Bronchial epithelial cell (primary cell): Measurements from ENCODE around the gene CAP1. TPM values are rescaled to one million over a fixed set of nuclear protein-coding genes. Genes with fewer than 3 reads are reported as not detected.
"Not testable (repeated sequence)": the region's sequence is repeated elsewhere in the genome, so short reads cannot be mapped to it uniquely, and the experiment has no call there.

Source experiments
- DNase-seq: peaks from one replicate; pipeline ENCODE4 v3.0.0-alpha.2; 2010; ENCODE audit warnings: low read depth
- FAIRE-seq: peaks from 2 replicates; lab custom pipeline; 2011; peaks lifted over from hg19 to GRCh38; lab: Jason Lieb, UNC
- H3K27me3 ChIP-seq: 2 replicates; pipeline ENCODE4 v1.5.1; 2011; ENCODE audit warnings: low read length; ENCODE audit not compliant: control insufficient read depth, insufficient read depth
- H3K36me3 ChIP-seq: 2 replicates; pipeline ENCODE4 v1.5.1; 2011; ENCODE audit warnings: low read length; ENCODE audit not compliant: control insufficient read depth, insufficient read depth
- H3K4me3 ChIP-seq: 2 replicates; pipeline ENCODE4 v1.5.1; 2011; ENCODE audit warnings: mild to moderate bottlenecking, low read depth, low read length, control low read depth
- CTCF ChIP-seq: IDR thresholded peaks from 2 replicates; pipeline ENCODE4 v1.5.1; 2011; ENCODE audit warnings: mild to moderate bottlenecking, moderate library complexity, low read length, control low read depth, inconsistent platforms; ENCODE audit not compliant: insufficient read depth, severe bottlenecking
- total RNA-seq: library from RNA; depleted of rRNA; stranded (reverse); fragments of >200 nt; gene quantifications from 2 replicates; pipeline ENCODE4 v1.2.1, GENCODE V29; 2014

The CAP1 gene
- total RNA-seq, 1 donor from 2014 or later: 359 TPM

DNA sequence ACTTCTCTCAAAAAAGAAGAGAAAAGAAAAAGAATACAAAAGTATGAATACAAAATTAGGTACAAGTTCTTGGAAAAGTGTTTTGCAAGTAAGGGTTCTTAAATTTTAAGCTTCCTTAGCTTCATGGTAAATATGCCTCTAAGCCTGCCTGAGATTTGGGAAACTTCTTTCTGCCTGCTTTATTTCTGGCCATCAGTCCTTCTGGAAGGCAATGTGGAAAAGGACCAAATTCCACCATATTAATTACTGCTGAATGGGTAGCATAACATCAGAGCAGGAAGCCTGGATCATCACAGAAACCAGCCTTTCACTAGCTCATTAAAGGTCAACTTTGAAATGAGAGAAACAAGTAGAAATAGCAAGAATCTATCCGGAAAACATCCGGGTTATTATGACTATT lies 39.1 kb upstream of the CAP1 start:
- FAIRE-seq (no peak), DNase-seq (no peak)
- no peak for TF ChIP-seq CTCF
- no peaks in the 10 kb centered on the region for H3K36me3 ChIP-seq
- H3K27me3 ChIP-seq: no peaks in the 10 kb centered on the region
- no peak overlapping the region for H3K4me3 ChIP-seq

DNA sequence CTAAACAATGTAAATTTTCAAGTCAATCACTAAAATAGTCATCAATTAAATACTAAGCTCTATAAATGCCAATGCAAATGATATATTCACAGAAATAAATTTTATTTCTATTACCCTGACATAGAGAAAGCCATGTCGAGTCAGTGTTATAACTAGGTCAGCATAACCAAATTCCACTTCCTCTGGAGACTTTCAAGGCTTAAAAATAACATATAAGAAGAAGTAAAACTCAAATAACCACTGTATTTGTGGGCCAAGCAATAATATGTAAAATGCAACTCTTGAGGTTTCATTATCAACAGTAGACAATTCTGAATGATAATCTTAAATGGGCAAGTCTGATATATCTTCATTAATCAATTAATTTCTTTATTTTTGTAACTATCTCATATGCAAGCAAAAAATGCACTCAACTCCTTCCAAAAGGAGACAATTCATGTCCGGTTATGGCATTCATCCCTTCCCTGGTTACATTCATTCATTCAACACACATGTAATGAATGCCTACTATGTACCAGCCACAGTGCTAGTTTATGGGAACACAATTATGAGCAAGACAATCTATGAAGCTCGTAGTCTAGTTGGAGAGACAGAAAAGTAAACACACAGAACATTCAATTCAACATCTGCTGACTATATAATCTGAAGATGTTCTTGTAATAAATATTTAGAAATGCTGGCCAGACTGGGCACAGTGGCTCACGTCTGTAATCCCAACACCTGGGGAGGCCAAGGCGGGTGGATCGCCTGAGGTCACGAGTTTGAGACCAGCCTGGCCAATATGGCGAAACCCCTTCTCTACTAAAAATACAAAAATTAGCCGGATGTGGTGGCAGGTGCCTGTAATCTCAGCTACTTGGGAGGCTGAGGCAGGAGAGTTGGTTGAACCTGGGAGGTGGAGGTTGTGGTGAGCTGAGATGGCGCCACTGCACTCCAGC lies 37.1 kb upstream of the CAP1 start:
- DNase-seq (no peak), FAIRE-seq (no peak)
- Histone ChIP-seq H3K36me3 (no peaks in the 10 kb centered on the region), H3K27me3 (no peaks in the 10 kb centered on the region), H3K4me3 (no peak overlapping the region)
- TF ChIP-seq CTCF: no peak

DNA sequence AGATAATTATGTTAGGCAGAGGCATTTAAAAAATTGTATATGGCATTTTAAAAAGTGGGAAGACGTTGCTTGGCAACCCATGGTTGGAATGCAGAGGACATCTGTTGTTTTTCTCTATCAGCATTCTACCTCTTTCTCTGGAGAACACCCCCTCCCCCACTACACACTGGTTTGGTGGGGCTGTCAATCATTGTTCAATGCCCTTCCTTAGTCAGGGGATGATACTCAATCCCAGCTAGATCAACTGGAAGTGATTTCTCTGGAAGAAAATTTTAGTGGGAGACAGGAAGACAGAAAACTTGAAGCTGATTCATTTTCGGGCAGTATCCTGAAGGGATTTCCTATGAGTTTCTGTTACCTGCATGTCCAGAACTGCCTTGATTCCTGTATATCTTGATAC lies 35.7 kb upstream of the CAP1 start:
- H3K4me3 ChIP-seq: no peak overlapping the region
- no peaks in the 10 kb centered on the region for H3K36me3 ChIP-seq
- DNase-seq: peak; percentile 93
- no peak for TF ChIP-seq CTCF
- H3K27me3 ChIP-seq: no peaks in the 10 kb centered on the region
- FAIRE-seq: no peak

DNA sequence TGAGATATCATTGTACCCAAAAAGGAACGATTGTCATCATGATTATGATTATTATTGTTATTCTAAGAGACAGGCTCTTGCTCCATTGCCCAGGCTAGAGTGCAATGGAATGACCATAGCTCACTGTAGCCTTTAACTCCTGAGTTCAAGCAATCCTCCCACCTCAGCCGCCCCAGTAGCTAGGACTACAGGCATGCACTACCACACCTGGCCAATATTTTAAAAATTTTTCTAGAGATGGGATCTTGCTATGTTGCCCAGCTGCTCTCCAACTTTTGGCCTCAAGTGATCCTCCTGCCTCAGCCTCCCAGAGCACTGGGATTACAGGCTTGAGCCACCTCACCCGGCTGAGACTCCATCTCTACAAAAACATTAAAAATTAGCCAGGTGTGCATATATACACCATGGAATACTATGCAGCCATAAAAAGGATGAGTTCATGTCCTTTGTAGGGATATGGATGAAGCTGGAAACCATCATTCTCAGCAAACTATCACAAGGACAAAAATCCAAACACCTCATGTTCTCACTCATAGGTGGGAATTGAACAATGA lies 33.0 kb upstream of the CAP1 start:
- not testable (repeated sequence) for H3K27me3 ChIP-seq, H3K36me3 ChIP-seq, FAIRE-seq, H3K4me3 ChIP-seq, DNase-seq

GRCh38 chr1:40011198-40011597 lies 29.3 kb upstream of the CAP1 start:
- FAIRE-seq (no peak), DNase-seq (no peak)
- H3K4me3 ChIP-seq: no peak overlapping the region
- no peak for TF ChIP-seq CTCF
- no peaks in the 10 kb centered on the region for H3K36me3 ChIP-seq
- H3K27me3 ChIP-seq: no peaks in the 10 kb centered on the region

- TF ChIP-seq CTCF: no peak
- Histone ChIP-seq H3K36me3 (no peaks in the 10 kb centered on the region), H3K4me3 (no peak overlapping the region), H3K27me3 (no peaks in the 10 kb centered on the region)
- DNase-seq (peak; percentile 32), FAIRE-seq (no peak)
These were observed 26.2 kb upstream of the CAP1 start for GRCh38 chr1:40014253-40014706.
